ENCODE results near the gene NECAP2.

The NECAP2 gene

GRCh38 chr1:16440470-16441281 is at the start of gene NECAP2:
Gene NECAP2 (plus strand): TSS chr1:16440724. CDS start chr1:16440762, 38 bp downstream.
- DNase-seq: peak; percentile 93

DNA sequence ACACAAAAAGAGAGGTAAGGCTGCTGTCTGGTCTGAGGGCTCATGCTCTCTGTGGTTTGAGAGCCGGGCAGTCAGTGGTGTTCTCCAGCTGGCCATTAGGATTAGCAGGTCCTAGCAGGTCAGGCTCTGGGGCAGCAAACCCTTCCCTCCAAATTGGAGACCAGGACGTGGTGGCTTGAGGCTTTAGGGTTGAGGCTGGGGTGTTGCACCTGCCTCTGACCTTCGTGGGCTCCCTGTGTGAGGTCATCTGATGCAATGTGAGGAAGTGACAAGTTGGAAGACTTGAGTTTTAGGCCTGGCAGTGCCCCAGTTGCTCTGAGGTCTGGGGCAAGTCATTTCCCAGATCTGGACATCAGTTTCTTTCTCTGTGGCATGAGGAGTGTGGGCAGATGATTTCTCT is 49.1 kb upstream of the NECAP2 start:
- no peak for DNase-seq

DNA sequence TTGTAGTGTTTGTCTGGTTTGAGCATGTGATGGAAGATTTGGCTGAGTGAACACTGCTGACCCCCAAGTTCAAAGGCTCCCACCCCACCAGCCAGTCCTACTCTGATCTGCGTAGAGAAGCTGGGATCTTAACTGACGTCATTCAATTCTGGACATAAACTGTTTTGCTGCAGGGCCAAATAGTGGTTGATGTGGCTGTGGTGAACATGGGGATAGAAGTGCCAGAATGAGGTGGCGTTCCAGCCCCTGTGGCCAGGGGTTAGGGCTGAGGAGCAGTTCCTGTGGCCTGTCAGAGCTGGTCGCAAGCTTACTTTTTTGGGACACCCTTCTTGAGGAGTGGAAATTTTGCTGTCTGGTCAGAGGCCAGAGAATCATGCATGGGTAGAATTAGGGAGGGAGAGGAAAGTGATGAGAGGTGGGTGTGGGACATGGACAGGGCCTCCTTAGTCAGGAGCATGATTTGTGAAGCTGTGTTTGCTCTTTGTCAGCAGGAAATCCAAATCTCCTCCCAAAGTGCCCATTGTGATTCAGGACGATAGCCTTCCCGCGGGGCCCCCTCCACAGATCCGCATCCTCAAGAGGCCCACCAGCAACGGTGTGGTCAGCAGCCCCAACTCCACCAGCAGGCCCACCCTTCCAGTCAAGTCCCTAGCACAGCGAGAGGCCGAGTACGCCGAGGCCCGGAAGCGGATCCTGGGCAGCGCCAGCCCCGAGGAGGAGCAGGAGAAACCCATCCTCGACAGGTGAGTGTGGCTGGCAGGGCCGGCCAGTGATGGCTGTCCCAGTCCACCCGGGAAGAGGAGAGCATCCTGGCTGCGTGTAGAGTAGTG is 47.6 kb upstream of the NECAP2 start:
- no peak for DNase-seq

DNA sequence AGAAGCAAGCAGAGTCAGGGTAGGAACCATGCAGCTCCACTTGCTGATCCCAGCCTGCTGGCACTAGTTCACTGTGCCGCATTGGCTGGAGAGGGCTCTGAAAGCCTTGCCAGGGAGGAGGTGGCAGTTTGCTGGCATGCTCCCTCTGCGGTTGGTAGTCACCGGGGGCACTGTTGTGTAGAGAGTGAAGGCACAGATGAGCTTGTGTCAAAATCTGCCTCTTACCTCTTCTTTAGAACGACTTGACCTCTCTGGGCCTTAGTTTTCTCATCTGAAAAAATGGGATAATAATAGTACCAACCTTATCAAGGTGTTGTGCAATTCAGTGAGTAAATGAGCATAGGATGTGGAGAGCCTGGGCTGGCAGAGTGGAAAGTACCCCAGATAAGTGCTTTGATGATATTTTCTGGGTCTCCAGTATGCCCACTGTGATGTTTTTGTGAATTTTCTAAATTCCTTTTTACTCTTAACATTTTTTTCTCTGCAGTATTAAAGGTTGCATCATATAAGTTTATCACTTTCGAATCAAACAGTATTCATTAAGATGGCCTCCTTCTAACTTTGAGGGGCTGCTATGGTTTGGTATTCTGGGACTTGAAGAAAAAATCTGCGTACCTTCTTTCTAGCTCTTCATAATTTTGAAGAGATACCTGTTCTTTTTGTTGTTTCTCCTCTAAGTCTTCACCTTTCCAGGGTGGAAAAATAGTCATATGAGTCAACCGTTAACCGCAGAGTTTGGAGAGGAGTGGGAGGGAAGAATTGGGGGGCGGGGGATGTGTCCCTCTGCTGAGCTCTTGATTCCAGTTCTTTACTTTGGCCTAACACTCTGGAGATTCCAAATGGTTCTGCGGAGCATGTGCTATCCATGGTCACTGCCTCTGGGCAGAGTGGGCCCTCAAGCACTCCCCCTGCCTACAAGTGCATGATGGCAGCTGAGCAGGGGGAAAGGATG is 46.7 kb upstream of the NECAP2 start:
- no peak for DNase-seq

GRCh38 chr1:16394977-16395376 is 45.5 kb upstream of the NECAP2 start:
- DNase-seq: no peak

- no peak for DNase-seq
Measured at GRCh38 chr1:16396591-16396990, 43.9 kb upstream of the NECAP2 start.

DNA sequence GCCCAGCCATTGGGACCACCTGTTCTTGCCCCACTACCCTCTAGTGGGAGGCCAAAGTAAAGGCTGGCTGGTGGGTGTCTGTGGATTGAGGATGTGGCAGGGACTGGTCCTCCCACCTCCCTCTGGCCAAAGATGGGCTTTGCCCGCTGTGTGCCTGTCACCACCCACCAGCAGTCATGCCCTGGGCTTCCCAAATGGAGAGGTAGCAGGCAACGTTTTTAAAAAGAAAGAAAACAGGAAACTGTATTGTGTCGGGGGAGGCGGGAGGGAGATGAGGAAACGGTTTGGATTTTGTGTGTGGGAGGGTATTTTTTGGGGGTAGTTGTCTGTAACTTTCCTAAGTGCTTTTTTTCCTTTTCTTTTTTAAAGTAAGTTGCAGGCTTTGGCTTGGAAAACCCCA is 43.4 kb upstream of the NECAP2 start:
- no peak for DNase-seq

- no peak for DNase-seq
Measured at GRCh38 chr1:16398371-16398953, 42.1 kb upstream of the NECAP2 start.

DNA sequence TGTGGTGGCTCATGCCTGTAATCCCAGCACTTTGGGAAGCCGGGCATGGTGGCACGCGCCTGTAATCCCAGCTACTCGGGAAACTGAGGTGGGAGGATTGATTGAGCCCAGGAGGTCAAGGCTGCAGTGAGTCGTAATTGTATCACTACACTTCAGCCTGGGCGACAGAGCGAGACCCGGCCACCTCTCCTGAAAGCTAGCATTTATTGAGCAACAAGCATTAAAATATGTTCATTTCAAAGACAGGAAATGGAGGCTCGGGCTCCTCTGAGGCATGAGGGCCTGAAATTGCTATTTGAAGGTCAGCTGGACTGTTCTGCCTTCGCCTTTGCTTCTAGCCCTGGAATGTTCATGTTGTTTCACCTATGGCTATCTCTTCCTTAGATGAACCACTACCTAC is 37.8 kb upstream of the NECAP2 start:
- no peak for DNase-seq

DNA sequence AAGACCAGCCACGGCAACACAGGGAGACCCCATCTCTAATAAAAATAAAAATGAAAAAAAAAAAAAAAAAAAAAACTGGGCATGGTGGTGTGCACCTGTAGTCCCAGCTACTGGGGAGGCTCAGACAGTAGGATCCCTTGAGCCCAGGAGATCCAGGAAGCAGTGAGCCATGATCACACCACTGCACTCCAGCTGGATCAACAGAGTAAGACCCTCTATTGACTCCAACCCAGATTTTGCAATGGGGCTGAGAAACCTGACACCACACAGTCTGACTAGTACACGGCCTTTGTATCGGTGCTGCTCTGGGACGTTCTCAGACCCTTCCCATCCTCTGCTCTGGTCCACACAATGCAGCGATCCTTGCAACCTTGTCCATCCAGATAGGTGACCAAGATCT is 35.1 kb upstream of the NECAP2 start:
- no peak for DNase-seq

- no peak for DNase-seq
Measured at GRCh38 chr1:16406868-16407267, 33.7 kb upstream of the NECAP2 start.

GRCh38 chr1:16409536-16410152 is 30.9 kb upstream of the NECAP2 start:
- DNase-seq: no peak

- no peak for DNase-seq
Measured at GRCh38 chr1:16410803-16411202, 29.7 kb upstream of the NECAP2 start.

- no peak for DNase-seq
Measured at GRCh38 chr1:16413191-16413590, 27.3 kb upstream of the NECAP2 start.

DNA sequence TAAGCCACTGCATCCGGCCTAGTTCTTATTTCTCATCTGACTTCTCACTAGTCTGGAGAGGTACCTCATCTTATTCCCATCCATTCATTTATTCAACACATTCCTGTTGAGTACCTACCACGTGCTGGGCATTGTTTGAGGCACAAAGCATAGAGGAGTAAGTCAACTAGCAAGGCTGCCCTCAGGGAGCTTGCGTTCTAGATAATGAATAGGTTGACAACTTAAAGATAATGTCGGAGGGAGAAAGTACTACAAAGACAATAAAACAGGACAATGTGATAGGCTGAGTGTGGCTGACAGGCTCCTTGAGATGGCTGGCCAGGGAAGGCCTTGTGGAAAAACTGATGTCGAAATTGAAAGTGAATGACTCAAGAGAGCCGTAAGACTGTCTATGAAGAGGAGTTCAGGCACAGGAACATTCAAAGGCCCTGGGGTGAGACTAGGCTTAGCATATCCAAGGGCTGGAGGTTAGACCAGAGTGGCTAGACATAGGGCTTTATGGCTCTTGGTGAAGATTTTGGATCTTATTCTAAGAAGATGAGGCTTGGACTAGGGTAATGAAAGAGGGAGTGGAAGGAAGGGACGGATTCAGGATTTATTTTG is 21.6 kb upstream of the NECAP2 start:
- DNase-seq: no peak

DNA sequence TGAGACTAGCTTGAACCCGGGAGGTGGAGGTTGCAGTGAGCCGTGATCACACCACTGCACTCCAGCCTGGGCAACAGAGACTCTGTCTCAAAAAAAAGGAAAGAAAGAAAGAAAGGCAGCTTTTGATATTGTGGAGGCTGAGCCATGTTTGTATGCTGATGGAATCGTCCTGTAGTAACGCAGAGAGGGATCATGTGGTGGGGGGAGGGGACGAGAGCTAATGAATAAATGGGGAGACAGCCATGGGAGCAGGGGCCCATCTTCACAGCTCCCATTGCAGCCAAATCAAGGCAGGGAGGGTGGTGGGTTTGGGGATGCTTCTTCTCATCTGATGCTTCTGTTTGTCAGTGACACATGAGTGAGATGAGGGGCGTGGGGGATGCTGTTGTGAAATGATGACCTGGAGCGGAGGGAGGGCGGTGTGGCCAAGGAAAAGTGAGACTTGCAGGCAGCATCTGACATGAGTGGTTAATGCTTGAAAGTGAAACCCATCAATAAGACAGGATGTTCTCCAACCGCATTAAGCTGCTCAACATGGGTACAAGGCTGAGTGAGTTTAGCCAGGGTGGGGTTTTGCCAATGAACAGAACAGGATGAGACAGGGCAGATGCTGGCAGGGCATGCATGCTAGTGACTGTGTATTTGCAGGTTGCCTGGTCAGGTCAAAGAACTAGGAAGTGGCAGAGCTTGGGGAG is 20.0 kb upstream of the NECAP2 start:
- DNase-seq: peak; percentile 69

DNA sequence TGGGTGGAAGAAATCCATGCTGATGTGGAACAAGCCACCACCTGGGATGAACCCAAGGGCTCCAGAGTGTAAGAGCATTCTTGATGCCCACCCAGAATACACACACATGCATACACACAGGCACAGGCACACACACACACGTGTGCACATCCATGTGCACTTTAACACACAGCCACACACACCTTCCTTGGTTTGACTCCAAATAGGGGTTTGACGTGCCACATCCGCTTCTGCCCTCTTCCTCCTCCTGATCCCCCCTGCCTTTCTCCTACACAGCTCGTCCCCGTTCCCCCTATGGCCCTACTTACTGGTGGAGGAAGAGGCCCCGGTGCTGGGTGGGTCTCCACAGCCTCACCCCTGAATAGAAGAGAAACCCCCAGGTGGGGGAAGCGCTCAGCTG is 19.3 kb upstream of the NECAP2 start:
- DNase-seq: peak; percentile 16

- no peak for DNase-seq
Measured at GRCh38 chr1:16422041-16422440, 18.5 kb upstream of the NECAP2 start.

- no peak for DNase-seq
Measured at GRCh38 chr1:16425125-16426025, 15.1 kb upstream of the NECAP2 start.

GRCh38 chr1:16430606-16431005 is 9.9 kb upstream of the NECAP2 start:
- no peak for DNase-seq

Data from CD4-positive, alpha-beta T cell treated with Interleukin-10 for 1 hour (primary cell).